Activated T-cell treated with anti-CD3 and anti-CD28 coated beads, Interleukin-2, amount 50 U/mL, for 72 hours (primary cell): ENCODE measurements around the gene MAX. TPM values are rescaled to one million over a fixed set of nuclear protein-coding genes. Genes with fewer than 3 reads are reported as not detected.
"Not testable (repeated sequence)": the region's sequence is repeated elsewhere in the genome, so short reads cannot be mapped to it uniquely, and the experiment has no call there.

Experiments
- ATAC-seq, 2 donors: fragments of 150-1000 bp; cut with Tn5 transposase; replicated peaks in 1 of 2; 2 replicates each; pipeline ENCODE4 v1.10.0; 2021; ENCODE audit warnings: moderate library complexity in 2 of 2, mild to moderate bottlenecking in 1 of 2
- DNase-seq, 2 donors: peaks; one replicate each; pipeline ENCODE4 v3.0.0; 2021 to 2022; ENCODE audit warnings: mixed read lengths in 1 of 2
- H3K27ac Mint-ChIP-seq: one replicate; pipeline ENCODE4 v1.8.0; 2022; ENCODE audit warnings: mild to moderate bottlenecking, moderate library complexity, mixed read lengths
- H3K27me3 Mint-ChIP-seq: one replicate; pipeline ENCODE4 v1.8.0; 2022; ENCODE audit warnings: low read depth, mixed read lengths
- H3K36me3 Mint-ChIP-seq, 2 donors: one replicate each; pipeline ENCODE4 v1.8.0; 2022; ENCODE audit warnings: mixed read lengths in 2 of 2, mild to moderate bottlenecking in 1 of 2; ENCODE audit not compliant: insufficient read depth in 2 of 2
- H3K4me1 Mint-ChIP-seq: one replicate; pipeline ENCODE4 v1.8.0; 2022; ENCODE audit warnings: low read depth, mixed read lengths
- H3K4me3 Mint-ChIP-seq, 2 donors: one replicate each; pipeline ENCODE4 v1.8.0; 2022; ENCODE audit warnings: mild to moderate bottlenecking in 2 of 2, mixed read lengths in 2 of 2, moderate library complexity in 2 of 2
- H3K9me3 Mint-ChIP-seq, 2 donors: one replicate each; pipeline ENCODE4 v1.8.0; 2022; ENCODE audit warnings: mixed read lengths in 2 of 2
- total RNA-seq, 2 donors: library from RNA; stranded (reverse); gene quantifications; one replicate each; pipeline ENCODE4 v1.2.3, GENCODE V29; 2022

Gene MAX
- total RNA-seq, 2 donors from 2014 or later = 115 to 118 TPM

DNA sequence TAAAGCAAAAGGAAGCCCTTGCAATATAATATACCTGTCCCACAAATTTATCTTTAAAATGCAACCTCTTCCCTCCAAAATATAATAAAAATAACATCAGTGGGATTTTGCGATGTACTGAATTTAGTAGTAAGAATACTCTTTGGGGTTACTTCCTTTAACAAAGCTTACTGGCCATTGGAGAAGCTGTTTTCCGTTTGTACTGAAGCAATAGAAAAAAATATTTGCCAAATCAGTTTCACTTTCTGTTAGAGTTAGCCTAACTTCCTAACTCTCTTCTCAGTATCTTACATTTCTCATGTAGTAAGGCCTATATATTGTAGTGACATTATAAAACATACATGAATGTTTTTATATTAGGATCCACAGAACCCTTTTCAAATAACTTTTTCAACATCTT, 3.7 kb downstream of the MAX start:
- H3K36me3 Mint-ChIP-seq = peaks cover 12 to 38% of the 10 kb centered on the region in 2 donors
- H3K27ac Mint-ChIP-seq = peak overlapping the region; percentile 98
- peak overlapping the region; percentile 78 to 96 for H3K4me3 Mint-ChIP-seq

GRCh38 chr14:65096323-65097089, 5.8 kb downstream of the MAX start:
- Mint-ChIP-seq H3K4me1 (peaks cover 69% of the 10 kb centered on the region), H3K9me3 (no peaks in the 10 kb centered on the region), H3K4me3 (peak overlapping the region; percentile 50 to 60), H3K27me3 (no peaks in the 10 kb centered on the region), H3K36me3 (peaks cover 13 to 46% of the 10 kb centered on the region in 2 donors), H3K27ac (peak overlapping the region; percentile 76)
- ATAC-seq = peak; percentile 39 to 59
- peak in 1 of 2 donors; percentile 14 for DNase-seq

More for the DNA sequence above, 3.7 kb downstream of the MAX start:
- no peak for DNase-seq
- Mint-ChIP-seq H3K27me3 (no peaks in the 10 kb centered on the region), H3K9me3 (no peaks in the 10 kb centered on the region), H3K4me1 (peaks cover 69% of the 10 kb centered on the region)
- ATAC-seq = no peak

DNA sequence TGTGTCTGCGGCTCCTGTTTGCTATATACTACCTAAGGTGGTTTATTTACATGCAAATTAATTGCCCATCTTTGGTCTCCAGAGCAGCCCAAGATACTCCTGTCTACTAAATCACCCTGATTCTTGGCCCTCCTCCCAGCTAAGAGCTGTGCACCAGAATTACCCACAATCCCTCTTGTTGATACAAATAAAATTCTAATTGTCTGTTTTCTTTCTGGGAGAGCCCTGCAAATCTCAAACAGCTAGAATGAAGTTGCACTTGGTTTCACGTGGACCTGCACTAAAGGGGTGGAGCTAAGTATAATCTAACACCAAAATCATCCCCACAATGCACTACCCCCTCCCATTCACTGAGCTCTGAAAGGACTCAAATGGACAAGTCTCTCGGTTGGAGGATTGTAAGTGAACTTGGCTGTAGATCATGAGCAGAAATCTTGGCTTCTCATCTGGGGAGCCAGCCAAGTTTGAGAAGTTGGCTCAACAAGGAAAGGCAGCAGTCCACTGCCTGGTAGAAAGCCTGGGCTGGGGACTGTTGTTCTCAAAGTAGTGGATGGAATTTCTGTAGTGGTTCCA, 6.6 kb downstream of the MAX start:
- no peaks in the 10 kb centered on the region for H3K27me3 Mint-ChIP-seq
- no peaks in the 10 kb centered on the region for H3K9me3 Mint-ChIP-seq
- ATAC-seq (no peak), DNase-seq (no peak)
- peak overlapping the region; percentile 14 to 50 for H3K4me3 Mint-ChIP-seq
- H3K27ac Mint-ChIP-seq = peak overlapping the region; percentile 76
- peaks cover 10 to 48% of the 10 kb centered on the region in 2 donors for H3K36me3 Mint-ChIP-seq
- H3K4me1 Mint-ChIP-seq = peaks cover 73% of the 10 kb centered on the region

DNA sequence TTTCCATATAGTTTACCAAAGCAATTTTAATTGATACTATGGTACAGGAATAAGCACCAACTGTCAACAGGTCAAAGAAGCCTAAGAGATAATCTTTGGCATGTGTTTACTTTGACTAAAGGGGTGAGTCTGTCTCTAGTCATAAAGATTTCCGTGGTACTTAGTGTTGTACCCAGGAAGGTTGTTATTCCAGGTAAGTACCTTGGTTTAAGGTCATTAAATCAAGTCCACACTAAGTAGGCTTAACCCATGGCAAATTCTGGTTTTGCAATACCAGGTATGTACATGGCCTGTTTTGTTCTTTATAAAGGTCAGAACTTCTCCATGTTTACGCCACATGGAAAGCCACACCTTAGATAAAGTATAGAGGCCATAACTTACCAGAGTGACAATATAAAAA, 10.0 kb downstream of the MAX start:
- Mint-ChIP-seq H3K4me1 (peaks cover 44% of the 10 kb centered on the region), H3K9me3 (peaks cover 0 to 2% of the 10 kb centered on the region in 2 donors), H3K27ac (no peak overlapping the region), H3K27me3 (no peaks in the 10 kb centered on the region), H3K4me3 (no peak overlapping the region), H3K36me3 (peaks cover 23 to 56% of the 10 kb centered on the region in 2 donors)
- DNase-seq (no peak), ATAC-seq (no peak)

DNA sequence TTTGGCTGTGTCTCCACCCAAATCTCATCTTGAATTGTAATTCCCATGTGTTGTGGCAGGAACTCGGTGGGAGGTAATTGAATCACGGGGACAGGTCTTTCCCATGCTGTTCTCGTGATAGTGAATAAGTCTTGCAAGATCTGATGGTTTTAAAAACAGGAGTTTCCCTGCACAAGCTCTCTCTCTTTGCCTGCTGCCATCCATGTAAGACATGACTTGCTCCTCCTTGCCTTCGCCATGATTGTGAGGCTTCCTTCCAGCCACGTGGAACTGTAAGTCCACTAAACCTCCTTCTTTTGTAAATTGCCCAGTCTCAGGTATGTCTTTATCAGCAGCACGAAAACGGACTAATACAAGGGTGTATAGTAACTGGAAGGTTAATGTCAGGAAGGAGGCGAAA, 14.5 kb downstream of the MAX start:
- DNase-seq, H3K4me3 Mint-ChIP-seq, H3K27ac Mint-ChIP-seq, ATAC-seq, H3K27me3 Mint-ChIP-seq, H3K9me3 Mint-ChIP-seq: not testable (repeated sequence)
- Mint-ChIP-seq H3K36me3 (peaks cover 36 to 66% of the 10 kb centered on the region in 2 donors), H3K4me1 (peaks cover 31% of the 10 kb centered on the region)

DNA sequence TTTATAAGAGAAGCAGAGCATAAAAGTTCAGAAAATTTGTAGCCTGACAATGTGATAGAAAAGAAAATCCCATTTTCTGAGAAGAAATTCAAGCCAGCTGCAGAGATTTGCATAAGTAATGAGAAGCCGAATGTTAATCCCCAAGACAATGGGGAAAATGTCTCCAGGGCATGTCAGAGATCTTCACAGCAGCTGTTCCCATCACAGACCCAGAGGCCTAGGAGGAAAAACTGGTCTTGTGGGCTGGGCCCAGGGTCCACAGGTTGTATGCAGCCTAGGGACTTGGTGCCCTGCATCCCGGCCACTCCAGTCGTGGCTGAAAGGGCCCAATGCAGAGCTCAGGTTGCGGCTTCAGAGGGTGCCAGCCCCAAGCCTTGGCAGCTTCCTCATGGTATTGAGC, 15.6 kb downstream of the MAX start:
- not testable (repeated sequence) for DNase-seq, H3K4me3 Mint-ChIP-seq, H3K27me3 Mint-ChIP-seq, ATAC-seq, H3K9me3 Mint-ChIP-seq
- peaks cover 38 to 71% of the 10 kb centered on the region in 2 donors for H3K36me3 Mint-ChIP-seq
- H3K4me1 Mint-ChIP-seq = peaks cover 35% of the 10 kb centered on the region
- H3K27ac Mint-ChIP-seq = peak overlapping the region; percentile 59

GRCh38 chr14:65084554-65085505, 17.5 kb downstream of the MAX start:
- DNase-seq (no peak), ATAC-seq (no peak)
- Mint-ChIP-seq H3K36me3 (peaks cover 40 to 77% of the 10 kb centered on the region in 2 donors), H3K27ac (peak overlapping the region; percentile 75), H3K4me1 (peaks cover 44% of the 10 kb centered on the region), H3K27me3 (no peaks in the 10 kb centered on the region), H3K4me3 (no peak overlapping the region), H3K9me3 (peaks cover 0 to 8% of the 10 kb centered on the region in 2 donors)

DNA sequence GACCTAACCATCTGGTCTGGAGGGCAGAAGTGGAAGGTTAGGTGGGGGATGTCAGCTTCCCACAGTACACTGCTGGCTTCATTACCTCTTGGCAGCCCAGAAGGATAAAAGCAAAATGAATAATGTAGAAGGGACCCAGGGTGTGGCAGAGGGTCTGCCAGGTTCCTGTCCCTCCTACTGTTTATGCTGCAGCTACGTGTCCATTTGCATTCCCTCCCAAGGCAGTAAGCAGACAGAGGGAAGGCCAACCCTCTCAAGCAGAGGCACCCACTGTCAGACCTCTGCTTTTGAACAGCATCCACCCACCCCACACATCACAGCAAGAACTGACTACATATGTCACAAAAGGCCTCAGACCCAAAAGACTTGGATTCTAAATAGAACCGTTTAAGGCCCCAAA, 19.4 kb downstream of the MAX start:
- Mint-ChIP-seq H3K4me1 (peaks cover 51% of the 10 kb centered on the region), H3K27ac (no peak overlapping the region), H3K9me3 (peaks cover 0 to 8% of the 10 kb centered on the region in 2 donors), H3K36me3 (peaks cover 32 to 69% of the 10 kb centered on the region in 2 donors), H3K27me3 (no peaks in the 10 kb centered on the region), H3K4me3 (no peak overlapping the region)
- ATAC-seq (no peak), DNase-seq (no peak)

DNA sequence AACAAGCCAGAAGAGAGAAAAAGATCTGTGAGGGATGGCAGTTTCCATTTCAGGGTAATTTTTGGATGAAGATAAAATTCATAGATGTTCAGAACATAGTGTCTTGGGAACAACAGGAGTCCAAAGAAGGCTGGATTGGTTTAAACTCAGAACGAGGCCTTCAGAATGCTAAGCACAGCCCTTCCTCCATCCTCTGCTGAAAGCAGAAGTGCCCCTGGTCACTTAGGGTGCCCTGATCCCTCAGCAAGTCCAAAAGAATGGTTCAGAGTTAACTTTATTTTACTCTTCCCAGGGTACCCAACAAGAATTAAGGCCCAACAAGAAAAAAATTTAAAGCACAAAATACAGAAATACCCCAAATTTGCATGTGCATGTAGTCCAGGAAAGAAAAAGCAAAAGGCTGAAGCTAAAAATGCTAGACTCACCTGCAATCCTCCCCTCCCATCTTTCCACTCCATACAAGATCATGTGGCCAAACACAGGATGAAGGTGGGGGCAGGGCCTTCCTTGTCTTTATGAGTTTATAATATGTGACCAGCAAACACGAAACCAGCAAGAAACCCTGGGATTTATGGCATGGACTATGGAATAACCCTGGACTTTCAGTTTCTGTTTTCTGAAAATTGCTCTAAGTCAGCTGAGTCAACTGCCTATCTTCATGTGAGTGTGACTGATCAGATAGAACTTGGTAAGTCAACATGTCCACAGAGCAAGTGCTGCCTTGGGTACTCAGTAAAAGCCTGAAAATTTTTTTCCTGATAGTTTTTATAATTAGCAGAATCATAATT, 21.2 kb downstream of the MAX start:
- peaks cover 51% of the 10 kb centered on the region for H3K4me1 Mint-ChIP-seq
- peaks cover 0 to 3% of the 10 kb centered on the region in 2 donors for H3K9me3 Mint-ChIP-seq
- ATAC-seq (no peak), DNase-seq (no peak)
- H3K27me3 Mint-ChIP-seq = no peaks in the 10 kb centered on the region
- no peak overlapping the region for H3K4me3 Mint-ChIP-seq
- H3K27ac Mint-ChIP-seq = peak overlapping the region; percentile 90
- H3K36me3 Mint-ChIP-seq = peaks cover 22 to 57% of the 10 kb centered on the region in 2 donors

DNA sequence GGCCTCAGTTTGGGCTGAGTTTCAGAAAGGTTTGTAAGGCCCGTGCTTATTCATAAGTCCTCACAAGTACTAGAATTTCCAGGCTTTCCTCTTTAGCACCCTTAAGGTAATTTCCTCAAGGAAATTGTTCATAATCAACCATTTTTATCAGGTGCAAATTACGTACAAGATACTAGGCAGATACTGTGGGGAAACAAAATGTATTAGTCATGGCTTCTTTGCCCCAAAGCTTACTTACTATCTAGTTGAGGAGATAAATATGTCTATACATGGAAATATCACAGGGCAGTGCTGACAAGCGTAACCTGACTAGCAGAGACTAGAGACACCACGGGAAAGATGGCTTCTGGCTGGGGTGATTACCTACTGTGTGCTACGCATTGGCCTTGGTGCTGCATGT, 22.5 kb downstream of the MAX start:
- Mint-ChIP-seq H3K4me1 (peaks cover 54% of the 10 kb centered on the region), H3K4me3 (no peak overlapping the region), H3K27me3 (no peaks in the 10 kb centered on the region), H3K36me3 (peaks cover 12 to 53% of the 10 kb centered on the region in 2 donors), H3K9me3 (no peaks in the 10 kb centered on the region), H3K27ac (no peak overlapping the region)
- ATAC-seq = no peak
- DNase-seq = no peak

DNA sequence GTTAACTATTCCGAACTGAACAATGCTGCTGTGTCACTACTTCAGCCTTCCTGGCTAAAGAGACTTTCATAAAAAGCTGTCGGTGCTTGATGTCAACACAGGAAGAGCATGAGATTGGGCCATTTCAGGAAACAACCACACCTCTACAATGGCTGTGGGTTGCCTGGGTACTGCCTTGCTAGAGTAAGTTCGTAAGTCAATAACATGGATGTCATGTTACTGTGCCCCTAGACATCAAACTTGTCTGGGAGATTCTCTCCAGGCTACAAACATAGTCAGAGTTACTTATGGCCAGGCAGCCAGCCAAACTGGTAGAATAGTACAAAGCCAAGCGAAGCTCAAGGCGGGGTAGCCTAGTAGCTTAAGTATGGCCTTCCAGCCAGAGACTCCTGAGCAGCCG, 23.1 kb downstream of the MAX start:
- Mint-ChIP-seq H3K27me3 (no peaks in the 10 kb centered on the region), H3K9me3 (no peaks in the 10 kb centered on the region), H3K4me3 (no peak overlapping the region), H3K4me1 (peaks cover 52% of the 10 kb centered on the region), H3K36me3 (peaks cover 10 to 49% of the 10 kb centered on the region in 2 donors), H3K27ac (peak overlapping the region; percentile 38)
- DNase-seq (no peak), ATAC-seq (no peak)

DNA sequence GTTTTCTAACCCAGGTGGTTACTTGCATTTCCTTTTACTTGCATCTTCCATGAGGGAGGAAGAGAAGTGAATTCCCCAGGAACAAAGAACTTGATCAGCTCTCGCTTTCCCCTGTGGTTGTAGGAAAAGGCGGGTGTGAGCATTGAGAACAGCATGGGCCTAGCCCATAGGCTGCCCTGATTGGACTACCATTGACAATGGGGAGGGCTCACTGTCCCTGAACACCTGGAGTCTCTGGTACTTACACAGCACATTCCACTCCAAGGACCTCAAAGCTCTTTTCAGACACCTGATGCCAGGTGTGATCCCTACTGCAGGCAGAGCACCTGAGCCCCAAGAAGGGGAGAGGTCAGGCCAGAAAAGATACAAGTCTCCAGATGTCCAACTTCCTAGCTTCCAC, 25.0 kb downstream of the MAX start:
- no peak overlapping the region for H3K27ac Mint-ChIP-seq

More for the DNA sequence above, 25.0 kb downstream of the MAX start:
- Mint-ChIP-seq H3K9me3 (no peaks in the 10 kb centered on the region), H3K4me1 (peaks cover 50% of the 10 kb centered on the region), H3K27me3 (no peaks in the 10 kb centered on the region), H3K36me3 (peaks cover 10 to 39% of the 10 kb centered on the region in 2 donors), H3K4me3 (no peak overlapping the region)
- DNase-seq (no peak), ATAC-seq (no peak)
